Fibroblast of peridontal ligament (primary cell): ENCODE data around the gene ARHGAP23.

Source experiments
- DNase-seq: peaks from one replicate; pipeline ENCODE4 v3.0.0-alpha.2; 2010; ENCODE audit errors: extremely low read depth

ARHGAP23 gene

GRCh38 chr17:38545531-38546225 is 117.4 kb downstream of the ARHGAP23 start:
- no peak for DNase-seq

GRCh38 chr17:38546396-38546795 is 118.1 kb downstream of the ARHGAP23 start:
- DNase-seq, result no peak

- DNase-seq, result no peak
Measured at GRCh38 chr17:38547444-38547843, 119.2 kb downstream of the ARHGAP23 start.

GRCh38 chr17:38549285-38549684 is 121.0 kb downstream of the ARHGAP23 start:
- DNase-seq, result no peak

GRCh38 chr17:38550661-38551060 is 122.4 kb downstream of the ARHGAP23 start:
- peak; percentile 40 for DNase-seq

GRCh38 chr17:38551121-38551520 is 122.9 kb downstream of the ARHGAP23 start:
- no peak for DNase-seq

- DNase-seq, result no peak
Measured at GRCh38 chr17:38552343-38552742, 124.1 kb downstream of the ARHGAP23 start.

- peak; percentile 27 for DNase-seq
Measured at GRCh38 chr17:38554430-38555350, 126.4 kb downstream of the ARHGAP23 start.

- DNase-seq, result no peak
Measured at GRCh38 chr17:38556239-38556638, 128.0 kb downstream of the ARHGAP23 start.

GRCh38 chr17:38557396-38557795 is 129.1 kb downstream of the ARHGAP23 start:
- DNase-seq, result no peak

GRCh38 chr17:38557836-38558727 is 129.8 kb downstream of the ARHGAP23 start:
- DNase-seq, result peak; percentile 86

- no peak for DNase-seq
Measured at GRCh38 chr17:38558728-38559050, 130.4 kb downstream of the ARHGAP23 start.

- DNase-seq, result no peak
Measured at GRCh38 chr17:38559051-38559879, 131.0 kb downstream of the ARHGAP23 start.

- no peak for DNase-seq
Measured at GRCh38 chr17:38559880-38560230, 131.6 kb downstream of the ARHGAP23 start.

- DNase-seq, result peak; percentile 20
Measured at GRCh38 chr17:38560503-38561318, 132.4 kb downstream of the ARHGAP23 start.

GRCh38 chr17:38561416-38562214 is 133.4 kb downstream of the ARHGAP23 start:
- DNase-seq, result no peak
